GM21786 (cell line): ENCODE results near the gene DLD.
"Not testable (repeated sequence)": the region's sequence is repeated elsewhere in the genome, so short reads cannot be mapped to it uniquely, and the experiment has no call there.

Experiments used
- ATAC-seq: cut with Tn5 transposase; IDR thresholded peaks from one replicate; pipeline ENCODE4 v1.9.1; 2021; ENCODE audit not compliant: unreplicated experiment

The DLD gene

GRCh38 chr7:107943018-107943417 lies 52.0 kb downstream of the DLD start:
- ATAC-seq = no peak

DNA sequence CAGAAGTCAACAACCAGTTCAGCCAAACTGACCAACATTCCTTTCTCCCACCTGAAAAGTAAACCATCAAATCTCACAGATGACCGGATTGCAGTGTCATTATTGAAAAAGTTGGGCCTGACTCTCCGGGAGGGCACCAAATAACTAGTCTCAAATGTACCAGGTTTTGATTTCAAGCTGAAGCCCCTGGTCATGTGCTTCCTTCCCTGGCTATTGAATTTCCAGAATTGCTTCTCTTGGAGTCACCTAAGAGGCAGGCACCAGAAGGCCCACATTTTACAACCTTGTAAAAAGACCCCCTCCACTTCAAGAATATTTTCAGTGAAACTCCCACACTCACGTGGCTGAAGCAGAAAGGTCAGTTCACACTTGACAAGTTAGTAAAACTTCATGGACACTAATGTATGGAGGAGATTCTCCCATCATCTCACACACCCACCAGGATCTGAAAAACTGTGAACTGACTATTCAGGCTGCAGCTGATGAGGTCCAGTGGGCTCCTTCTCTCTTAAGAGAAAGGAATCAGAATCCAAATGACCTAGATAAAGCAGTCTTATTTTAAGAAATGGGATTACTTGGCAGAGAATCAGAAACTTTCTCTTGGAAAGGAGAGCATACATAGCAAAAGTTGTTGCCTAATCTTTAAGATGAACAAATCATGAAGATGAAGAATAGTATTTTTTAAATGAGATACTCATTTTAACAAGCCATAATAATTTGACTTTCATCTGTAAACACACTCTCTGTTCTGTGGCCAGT lies 53.6 kb downstream of the DLD start:
- ATAC-seq = no peak

- ATAC-seq = no peak
Measured at GRCh38 chr7:107945332-107945731, 54.3 kb downstream of the DLD start.

- no peak for ATAC-seq
Measured at GRCh38 chr7:107946451-107946850, 55.5 kb downstream of the DLD start.

GRCh38 chr7:107946881-107947280 lies 55.9 kb downstream of the DLD start:
- ATAC-seq = no peak

GRCh38 chr7:107948645-107949442 lies 57.9 kb downstream of the DLD start:
- no peak for ATAC-seq

GRCh38 chr7:107949443-107949935 lies 58.5 kb downstream of the DLD start:
- ATAC-seq = no peak

GRCh38 chr7:107951172-107951787 lies 60.3 kb downstream of the DLD start:
- no peak for ATAC-seq

- ATAC-seq = no peak
Measured at GRCh38 chr7:107951896-107952295, 60.9 kb downstream of the DLD start.

- ATAC-seq = no peak
Measured at GRCh38 chr7:107953265-107953923, 62.4 kb downstream of the DLD start.

DNA sequence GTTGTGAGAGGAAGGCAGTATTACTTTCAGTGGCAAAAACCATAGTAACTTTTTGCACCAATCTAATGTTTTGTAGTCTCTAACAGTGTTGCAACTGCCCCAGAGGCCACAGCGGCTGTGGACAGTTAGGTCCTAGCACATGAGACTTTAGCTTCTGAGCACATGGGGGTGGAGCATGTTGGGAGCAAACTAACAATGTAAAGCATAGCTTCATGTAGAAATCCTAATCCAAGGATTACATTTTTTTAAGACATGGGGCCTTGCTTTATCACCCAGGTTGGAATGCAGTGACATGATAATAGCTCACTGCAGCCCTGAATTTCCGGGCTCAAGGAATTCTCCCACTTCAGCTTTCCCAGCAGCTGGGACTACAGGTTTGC lies 62.9 kb downstream of the DLD start:
- ATAC-seq = no peak

- no peak for ATAC-seq
Measured at GRCh38 chr7:107955394-107955793, 64.4 kb downstream of the DLD start.

GRCh38 chr7:107956950-107957349 lies 66.0 kb downstream of the DLD start:
- ATAC-seq = not testable (repeated sequence)

DNA sequence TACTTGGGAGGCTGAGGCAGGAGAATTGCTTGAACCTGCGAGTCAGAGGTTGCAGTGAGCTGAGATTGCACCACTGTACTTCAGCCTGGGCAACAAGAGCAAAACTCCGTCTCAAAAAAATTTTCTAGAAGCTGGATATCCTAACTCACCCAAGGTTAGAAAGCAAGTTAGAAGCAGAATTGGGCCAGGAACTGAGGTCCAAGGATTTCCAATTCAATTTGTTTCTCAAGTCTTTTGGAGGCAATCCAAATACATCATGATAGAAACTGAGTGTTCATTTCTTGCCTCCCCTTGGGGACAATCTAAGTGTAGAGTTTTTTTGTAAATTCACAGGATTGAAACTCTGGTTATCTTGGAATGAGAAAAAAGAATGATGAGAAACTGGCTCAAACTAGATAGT lies 66.5 kb downstream of the DLD start:
- no peak for ATAC-seq

DNA sequence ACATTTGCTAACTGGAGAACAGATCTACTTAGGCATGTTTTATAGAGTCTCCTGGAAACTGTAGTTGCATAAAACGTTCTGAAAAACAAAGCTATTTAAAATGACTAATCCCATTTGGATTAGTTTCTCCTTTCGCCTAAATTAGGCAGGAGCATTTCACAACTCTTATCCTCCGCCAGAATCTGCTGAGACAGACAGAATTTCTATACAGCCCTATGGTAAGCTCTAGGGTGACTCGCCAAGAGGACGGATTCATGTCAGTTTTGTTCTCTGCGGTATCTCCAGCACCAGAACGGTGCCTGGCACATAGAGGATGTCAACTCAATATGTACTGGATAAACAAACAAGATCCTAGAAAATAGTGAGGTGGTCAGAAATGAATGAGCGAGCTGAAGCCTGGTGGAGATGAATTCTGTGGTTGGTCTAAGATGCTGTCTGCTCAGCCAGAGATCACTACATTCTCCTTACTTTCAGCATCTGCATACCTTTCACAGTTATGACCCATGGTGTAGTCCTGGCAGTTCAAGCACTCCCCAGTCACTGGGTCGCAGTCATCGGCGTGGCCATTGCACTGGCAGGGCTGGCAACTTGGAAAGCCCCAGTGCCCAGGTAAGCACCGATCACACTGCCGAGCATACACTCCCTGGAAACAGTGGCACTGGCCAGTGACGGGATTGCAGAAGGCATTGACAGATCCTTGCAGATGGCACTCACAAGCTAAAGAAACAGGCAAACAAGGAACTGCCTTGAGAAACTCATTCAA lies 68.0 kb downstream of the DLD start:
- no peak for ATAC-seq

DNA sequence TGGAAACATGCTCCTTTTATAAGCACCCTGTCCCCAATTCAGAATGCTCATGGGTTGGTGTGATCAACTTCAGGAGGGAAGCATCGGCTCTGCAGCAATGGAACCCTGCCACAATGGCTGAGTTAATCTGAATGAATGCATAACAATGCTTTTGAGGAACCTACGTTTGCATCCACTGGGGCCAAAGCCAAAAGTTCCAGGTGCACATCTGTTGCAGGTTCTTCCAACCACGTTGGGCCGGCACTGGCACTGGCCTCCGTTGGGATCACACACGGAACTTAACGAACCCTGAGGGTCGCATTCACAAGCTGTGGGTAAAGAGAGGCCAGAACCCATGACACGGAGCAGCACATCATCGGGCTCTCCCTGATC lies 68.5 kb downstream of the DLD start:
- no peak for ATAC-seq

GRCh38 chr7:107960272-107960671 lies 69.3 kb downstream of the DLD start:
- ATAC-seq = no peak

- no peak for ATAC-seq
Measured at GRCh38 chr7:107961405-107961804, 70.4 kb downstream of the DLD start.

DNA sequence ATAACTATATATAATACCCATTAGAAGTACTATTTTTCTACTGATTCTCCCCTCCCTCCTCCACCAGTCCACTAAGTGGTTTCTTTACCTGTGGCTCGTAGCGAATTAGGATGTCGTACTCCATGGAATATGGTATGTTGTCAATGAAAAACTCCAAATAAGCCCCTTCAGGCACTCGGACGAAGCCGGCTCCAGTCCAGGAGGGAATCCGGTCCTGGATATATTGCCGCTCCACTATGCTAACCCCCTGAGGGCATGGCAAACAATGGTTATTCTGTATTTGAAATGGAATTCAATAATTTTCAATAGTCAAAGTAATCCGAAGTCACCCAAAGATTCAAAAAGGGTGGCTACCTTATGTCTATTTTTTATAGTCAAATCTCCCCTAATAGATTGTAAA lies 71.8 kb downstream of the DLD start:
- no peak for ATAC-seq

DNA sequence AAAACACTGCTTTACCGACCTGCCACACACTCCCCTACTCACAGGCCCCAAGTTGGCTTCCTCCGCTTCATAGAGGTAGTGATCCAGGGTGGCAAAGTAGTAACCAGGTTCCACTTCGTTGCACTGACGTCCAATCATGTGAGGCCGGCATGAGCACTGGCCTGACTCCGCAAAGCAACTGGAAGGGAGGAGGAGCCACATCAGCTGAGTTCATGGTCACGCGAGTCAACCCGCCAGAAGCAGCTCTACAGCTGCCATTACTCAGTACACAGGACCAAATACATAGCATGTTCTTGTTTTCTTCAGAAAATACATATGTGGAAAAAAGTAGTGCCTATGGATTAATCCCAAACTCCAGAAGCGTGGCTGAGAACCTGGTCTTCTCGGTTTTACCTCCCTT lies 73.5 kb downstream of the DLD start:
- no peak for ATAC-seq

DNA sequence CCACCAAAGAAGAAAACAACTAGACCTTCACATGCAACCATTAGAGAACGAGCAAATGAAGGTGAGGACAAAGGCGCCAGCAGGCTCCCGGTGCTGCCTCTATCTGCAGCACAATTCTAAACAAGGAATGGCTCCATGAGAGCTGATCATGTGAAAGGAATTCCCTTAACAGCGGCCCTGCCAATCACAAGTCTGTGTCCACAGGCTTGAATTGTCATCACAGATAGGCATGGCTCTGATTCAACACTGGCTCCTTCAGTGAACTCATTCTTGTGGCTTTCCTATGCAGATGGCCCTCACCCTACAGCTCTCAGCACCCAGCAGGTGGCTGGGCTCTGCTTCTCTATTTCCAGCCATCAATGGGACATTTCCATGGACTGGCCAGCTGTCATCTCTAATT lies 75.7 kb downstream of the DLD start:
- no peak for ATAC-seq
